SK-N-SH (cell line): ENCODE measurements around the gene EYA3. TPM values are rescaled to one million over a fixed set of nuclear protein-coding genes. Genes with fewer than 3 reads are reported as not detected.

ENCODE experiments used
- CTCF ChIA-PET: fragments of 300-600, 350-600 bp; formaldehyde crosslinking; extraction: SDS; loops from one replicate; lab custom pipeline; 2021; lab: Yijun Ruan, JAX
- POLR2A ChIA-PET: fragments of 350-600 bp; sonication (Branson Sonifier 250); formaldehyde crosslinking; extraction: SDS; loops from one replicate; lab custom pipeline; 2020; ENCODE audit warnings: antibody characterized with exemption, inconsistent platforms; lab: Yijun Ruan, JAX
- DNase-seq: peaks from one replicate; pipeline ENCODE4 v3.0.0; 2012
- H2AFZ ChIP-seq: fragments of 200-600 bp; sonication (generic); 2 replicates; pipeline ENCODE4 v1.8.1; 2016; ENCODE audit warnings: antibody characterized with exemption, mild to moderate bottlenecking, low read depth
- H3F3A ChIP-seq: fragments of 200-600 bp; sonication (generic); replicated peaks from 2 replicates; pipeline ENCODE3; 2016; ENCODE audit warnings: antibody characterized with exemption, mild to moderate bottlenecking; ENCODE audit not compliant: insufficient read depth
- H3K27ac ChIP-seq, 2 experiments: fragments of 200-500 bp in 1 of 2; fragments of 200-600 bp in 1 of 2; sonication (Bioruptor generic) in 1 of 2; sonication (generic), shearing (Covaris generic) in 1 of 2; 2 replicates each; pipeline versions ENCODE4 v1.5.1 to v1.6.1; 2014 to 2016; ENCODE audit warnings: low read depth in 2 of 2, inconsistent platforms in 1 of 2, low read length in 1 of 2, mild to moderate bottlenecking in 1 of 2, mixed read lengths in 1 of 2
- H3K27me3 ChIP-seq: fragments of 200-600 bp; sonication (generic), shearing (Covaris generic); 2 replicates; pipeline ENCODE4 v1.6.1; 2016; ENCODE audit warnings: mixed run types; ENCODE audit not compliant: insufficient read depth
- H3K36me3 ChIP-seq, 2 experiments: fragments of 200-500 bp in 1 of 2; fragments of 200-600 bp in 1 of 2; sonication (Bioruptor generic) in 1 of 2; sonication (generic) in 1 of 2; replicated peaks in 1 of 2; 2 replicates each; pipeline versions ENCODE3 to v1.5.1; 2014 to 2016; ENCODE audit warnings: low read length in 1 of 2, mild to moderate bottlenecking in 1 of 2; ENCODE audit not compliant: insufficient read depth in 2 of 2, control insufficient read depth in 1 of 2
- H3K4me1 ChIP-seq, 2 experiments: fragments of 200-500 bp in 1 of 2; fragments of 200-600 bp in 1 of 2; sonication (Bioruptor generic) in 1 of 2; sonication (generic), shearing (Covaris generic) in 1 of 2; 2 replicates each; pipeline versions ENCODE4 v1.5.1 to v1.6.1; 2014 to 2016; ENCODE audit warnings: low read depth in 1 of 2, low read length in 1 of 2, mixed run types in 1 of 2; ENCODE audit not compliant: insufficient read depth in 2 of 2, control insufficient read depth in 1 of 2
- H3K4me2 ChIP-seq: fragments of 200-600 bp; sonication (generic), shearing (Covaris generic); 2 replicates; pipeline ENCODE4 v1.6.1; 2017; ENCODE audit warnings: mixed run types
- H3K4me3 ChIP-seq, 2 experiments: fragments of 200-500 bp in 1 of 2; fragments of 200-600 bp in 1 of 2; sonication (Bioruptor generic) in 1 of 2; sonication (generic), shearing (Covaris generic) in 1 of 2; 2 replicates each; pipeline versions ENCODE4 v1.5.1 to v1.8.1; 2014 to 2016; ENCODE audit warnings: low read depth in 2 of 2, inconsistent platforms in 1 of 2, low read length in 1 of 2, mild to moderate bottlenecking in 1 of 2, mixed read lengths in 1 of 2, moderate library complexity in 1 of 2
- H3K79me2 ChIP-seq: fragments of 200-600 bp; sonication (generic); 2 replicates; pipeline ENCODE4 v1.8.1; 2017; ENCODE audit warnings: mild to moderate bottlenecking; ENCODE audit not compliant: insufficient read depth
- H3K9ac ChIP-seq: fragments of 200-600 bp; sonication (generic); 2 replicates; pipeline ENCODE4 v1.6.1; 2017; ENCODE audit warnings: mixed run types
- H3K9me2 ChIP-seq: fragments of 200-600 bp; sonication (generic); 2 replicates; pipeline ENCODE4 v1.6.1; 2017; ENCODE audit warnings: mixed run types
- H3K9me3 ChIP-seq: fragments of 200-600 bp; sonication (generic); 2 replicates; pipeline ENCODE4 v1.6.1; 2017; ENCODE audit warnings: mixed run types, mild to moderate bottlenecking, moderate library complexity
- H4K20me1 ChIP-seq: fragments of 200-600 bp; sonication (generic); 2 replicates; pipeline ENCODE4 v1.6.1; 2017; ENCODE audit warnings: mild to moderate bottlenecking, mixed run types; ENCODE audit not compliant: insufficient read depth
- JUND ChIP-seq: IDR thresholded peaks from 2 replicates; pipeline ENCODE4 v1.4.0; 2012
- MEF2A ChIP-seq: IDR thresholded peaks from 2 replicates; pipeline ENCODE4 v1.4.0; 2012; ENCODE audit warnings: low read depth, borderline replicate concordance
- NFIC ChIP-seq: IDR thresholded peaks from 2 replicates; pipeline ENCODE4 v1.4.0; 2012; ENCODE audit warnings: borderline replicate concordance
- RCOR1 ChIP-seq: fragments of 150-350 bp; IDR thresholded peaks from 2 replicates; pipeline ENCODE4 v1.6.1; 2017; ENCODE audit warnings: antibody characterized with exemption, low read length
- RFX5 ChIP-seq: IDR thresholded peaks from 2 replicates; pipeline ENCODE4 v1.6.1; 2012; ENCODE audit warnings: mild to moderate bottlenecking, improper control_type of control experiment, low read length
- SIN3A ChIP-seq: IDR thresholded peaks from 2 replicates; pipeline ENCODE4 v1.6.1; 2012; ENCODE audit warnings: low read depth, mild to moderate bottlenecking, low read length, moderate library complexity, borderline replicate concordance
- TAF1 ChIP-seq: IDR thresholded peaks from 2 replicates; pipeline ENCODE4 v1.6.1; 2012; ENCODE audit warnings: low read depth, mild to moderate bottlenecking, low read length, moderate library complexity, borderline replicate concordance
- TCF12 ChIP-seq: IDR thresholded peaks from 2 replicates; pipeline ENCODE4 v1.4.0; 2012
- YY1 ChIP-seq: IDR thresholded peaks from 2 replicates; pipeline ENCODE4 v1.4.0; 2012; ENCODE audit warnings: low read depth, mild to moderate bottlenecking
- WGBS: methylation state at CpG from one replicate; pipeline ENCODE4 v1.1.6; 2017; ENCODE audit warnings: low lambda C conversion rate; 5-methylcytosine and 5-hydroxymethylcytosine counted together
- polyA plus RNA-seq, 3 experiments: library from polyadenylated mRNA; depleted of rRNA; stranded (reverse); fragments of >200 nt; gene quantifications; 2 replicates each; pipeline ENCODE4 v1.2.3, GENCODE V29; 2012
- TF ChIP-seq, protein P1 (sequence below): IDR thresholded peaks from 2 replicates; pipeline ENCODE4 v1.4.0; 2012; ENCODE audit warnings: low read depth, borderline replicate concordance
- TF ChIP-seq, protein P2 (sequence below): IDR thresholded peaks from 2 replicates; pipeline ENCODE4 v1.6.1; 2012; ENCODE audit warnings: mild to moderate bottlenecking, low read depth, low read length, moderate library complexity
- TF ChIP-seq, protein P3 (sequence below): fragments of 150-350 bp; IDR thresholded peaks from 2 replicates; pipeline ENCODE4 v1.6.1; 2016; ENCODE audit warnings: mild to moderate bottlenecking, low read depth, low read length
- TF ChIP-seq, protein P4 (sequence below): IDR thresholded peaks from 2 replicates; pipeline ENCODE4; 2012
- TF ChIP-seq, protein P5 (sequence below): IDR thresholded peaks from 2 replicates; pipeline ENCODE4 v1.4.0; 2012; ENCODE audit warnings: low read depth, borderline replicate concordance

The EYA3 gene
- polyA plus RNA-seq, 1 of the 3 experiments (the other 2 are of a cell fraction) = 6.5 TPM

DNA sequence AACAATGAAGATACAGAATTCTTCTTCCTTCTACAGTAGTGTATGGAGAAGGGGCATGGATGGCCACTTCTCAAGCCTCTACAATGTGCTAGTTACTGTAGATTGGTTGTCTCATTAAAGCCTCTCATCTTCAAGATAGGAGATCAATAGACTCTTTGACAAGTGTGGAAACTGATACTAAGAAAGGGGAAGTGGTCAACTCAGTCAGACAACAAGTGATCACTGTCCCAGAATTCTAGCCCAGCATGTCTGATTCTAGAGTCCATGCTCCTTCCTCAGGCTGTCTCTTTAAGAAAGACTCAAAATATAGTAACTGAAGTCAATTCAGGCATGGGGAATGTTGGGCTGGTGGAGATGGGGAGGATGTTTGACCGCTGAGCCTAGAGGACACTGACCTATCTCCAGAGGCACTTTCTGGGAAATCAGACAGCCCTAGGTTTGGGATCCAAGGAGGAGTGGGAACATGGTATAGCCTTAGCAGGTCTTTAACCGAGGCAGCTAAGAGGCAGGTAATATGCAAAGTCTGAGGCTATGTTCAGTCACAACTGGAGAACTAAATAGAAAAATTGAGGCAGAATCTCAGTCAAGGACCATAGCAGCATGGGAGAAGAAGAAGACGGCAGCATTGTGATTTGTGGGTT lies 39.3 kb upstream of the EYA3 start:
- H3K79me2 ChIP-seq = no peaks in the 10 kb centered on the region
- H3K36me3 ChIP-seq = no peaks in the 10 kb centered on the region
- no peaks in the 10 kb centered on the region; the same call in 1 of the 2 replicates for H3K27me3 ChIP-seq
- WGBS = 66% methylated on average over 3 of the region's 3 CpGs
- TF ChIP-seq SIN3A (no peak), MEF2A (no peak), JUND (no peak)
- TF ChIP-seq, protein P1, sequence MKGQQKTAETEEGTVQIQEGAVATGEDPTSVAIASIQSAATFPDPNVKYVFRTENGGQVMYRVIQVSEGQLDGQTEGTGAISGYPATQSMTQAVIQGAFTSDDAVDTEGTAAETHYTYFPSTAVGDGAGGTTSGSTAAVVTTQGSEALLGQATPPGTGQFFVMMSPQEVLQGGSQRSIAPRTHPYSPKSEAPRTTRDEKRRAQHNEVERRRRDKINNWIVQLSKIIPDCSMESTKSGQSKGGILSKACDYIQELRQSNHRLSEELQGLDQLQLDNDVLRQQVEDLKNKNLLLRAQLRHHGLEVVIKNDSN = no peak
- TF ChIP-seq, protein P2, sequence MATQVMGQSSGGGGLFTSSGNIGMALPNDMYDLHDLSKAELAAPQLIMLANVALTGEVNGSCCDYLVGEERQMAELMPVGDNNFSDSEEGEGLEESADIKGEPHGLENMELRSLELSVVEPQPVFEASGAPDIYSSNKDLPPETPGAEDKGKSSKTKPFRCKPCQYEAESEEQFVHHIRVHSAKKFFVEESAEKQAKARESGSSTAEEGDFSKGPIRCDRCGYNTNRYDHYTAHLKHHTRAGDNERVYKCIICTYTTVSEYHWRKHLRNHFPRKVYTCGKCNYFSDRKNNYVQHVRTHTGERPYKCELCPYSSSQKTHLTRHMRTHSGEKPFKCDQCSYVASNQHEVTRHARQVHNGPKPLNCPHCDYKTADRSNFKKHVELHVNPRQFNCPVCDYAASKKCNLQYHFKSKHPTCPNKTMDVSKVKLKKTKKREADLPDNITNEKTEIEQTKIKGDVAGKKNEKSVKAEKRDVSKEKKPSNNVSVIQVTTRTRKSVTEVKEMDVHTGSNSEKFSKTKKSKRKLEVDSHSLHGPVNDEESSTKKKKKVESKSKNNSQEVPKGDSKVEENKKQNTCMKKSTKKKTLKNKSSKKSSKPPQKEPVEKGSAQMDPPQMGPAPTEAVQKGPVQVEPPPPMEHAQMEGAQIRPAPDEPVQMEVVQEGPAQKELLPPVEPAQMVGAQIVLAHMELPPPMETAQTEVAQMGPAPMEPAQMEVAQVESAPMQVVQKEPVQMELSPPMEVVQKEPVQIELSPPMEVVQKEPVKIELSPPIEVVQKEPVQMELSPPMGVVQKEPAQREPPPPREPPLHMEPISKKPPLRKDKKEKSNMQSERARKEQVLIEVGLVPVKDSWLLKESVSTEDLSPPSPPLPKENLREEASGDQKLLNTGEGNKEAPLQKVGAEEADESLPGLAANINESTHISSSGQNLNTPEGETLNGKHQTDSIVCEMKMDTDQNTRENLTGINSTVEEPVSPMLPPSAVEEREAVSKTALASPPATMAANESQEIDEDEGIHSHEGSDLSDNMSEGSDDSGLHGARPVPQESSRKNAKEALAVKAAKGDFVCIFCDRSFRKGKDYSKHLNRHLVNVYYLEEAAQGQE = no peak
- H3K27ac ChIP-seq = no peak overlapping the region
- ChIA-PET CTCF (interaction anchor here (1.5 kb wide), 1 partner anchor 15 kb away, joined by 3 read pairs; no protein-coding TSS in a partner anchor), POLR2A (no interaction called here)
- no peaks in the 10 kb centered on the region for H3F3A ChIP-seq
- no peaks in the 10 kb centered on the region for H3K9me2 ChIP-seq
- H3K9me3 ChIP-seq = no peaks in the 10 kb centered on the region
- DNase-seq = no peak
- no peak overlapping the region for H3K4me2 ChIP-seq
- H2AFZ ChIP-seq = no peak overlapping the region
- no peaks in the 10 kb centered on the region for H4K20me1 ChIP-seq
- no peak overlapping the region for H3K4me3 ChIP-seq
- no peak overlapping the region for H3K9ac ChIP-seq
- no peaks in the 10 kb centered on the region; a peak in 1 of 4 replicates for H3K4me1 ChIP-seq

DNA sequence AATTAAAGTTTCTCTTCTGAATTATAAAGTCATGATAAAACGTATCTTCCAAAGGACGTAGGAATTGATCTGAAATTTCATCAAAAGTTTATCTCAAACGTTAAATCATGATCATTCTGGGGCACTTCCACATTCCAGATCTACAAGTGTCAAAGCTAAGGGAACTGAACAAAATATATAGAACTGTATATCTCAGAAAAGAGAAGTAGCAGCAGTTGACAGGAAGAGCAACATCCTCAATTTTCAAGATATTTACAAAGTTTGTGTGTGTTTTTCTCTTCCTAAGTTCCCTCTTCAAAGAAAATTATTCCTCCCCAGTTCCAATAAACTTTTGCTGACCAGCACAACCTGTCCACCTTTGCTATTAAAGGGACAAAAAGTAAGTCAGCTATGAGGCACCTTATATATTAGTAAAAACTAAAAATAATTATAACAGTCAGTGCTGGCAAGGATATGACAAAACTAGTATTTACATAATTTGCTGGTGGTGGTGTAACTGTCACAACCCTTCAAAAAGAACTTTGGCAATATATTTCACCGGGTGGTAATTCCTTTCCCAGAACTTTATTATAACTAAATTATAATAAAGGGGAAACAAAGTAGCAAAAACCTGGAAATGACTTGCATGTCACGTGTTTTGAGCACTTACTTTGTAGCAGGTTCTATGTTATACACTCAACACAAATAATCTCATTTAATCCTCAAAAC lies 38.5 kb upstream of the EYA3 start:
- Histone ChIP-seq H3K9me2 (no peaks in the 10 kb centered on the region), H2AFZ (no peak overlapping the region), H3K9me3 (no peaks in the 10 kb centered on the region), H3K79me2 (no peaks in the 10 kb centered on the region), H4K20me1 (no peaks in the 10 kb centered on the region), H3K27ac (no peak overlapping the region), H3F3A (no peaks in the 10 kb centered on the region), H3K36me3 (no peaks in the 10 kb centered on the region), H3K4me1 (no peaks in the 10 kb centered on the region; a peak in 1 of 4 replicates), H3K4me3 (no peak overlapping the region), H3K9ac (no peak overlapping the region), H3K4me2 (no peak overlapping the region), H3K27me3 (no peaks in the 10 kb centered on the region; the same call in 1 of the 2 replicates)
- WGBS = 27% methylated on average over 5 of the region's 5 CpGs
- TF ChIP-seq TCF12 (no peak), JUND (no peak), RFX5 (no peak), TAF1 (no peak), YY1 (no peak), RCOR1 (no peak), NFIC (no peak)
- TF ChIP-seq, protein P3, sequence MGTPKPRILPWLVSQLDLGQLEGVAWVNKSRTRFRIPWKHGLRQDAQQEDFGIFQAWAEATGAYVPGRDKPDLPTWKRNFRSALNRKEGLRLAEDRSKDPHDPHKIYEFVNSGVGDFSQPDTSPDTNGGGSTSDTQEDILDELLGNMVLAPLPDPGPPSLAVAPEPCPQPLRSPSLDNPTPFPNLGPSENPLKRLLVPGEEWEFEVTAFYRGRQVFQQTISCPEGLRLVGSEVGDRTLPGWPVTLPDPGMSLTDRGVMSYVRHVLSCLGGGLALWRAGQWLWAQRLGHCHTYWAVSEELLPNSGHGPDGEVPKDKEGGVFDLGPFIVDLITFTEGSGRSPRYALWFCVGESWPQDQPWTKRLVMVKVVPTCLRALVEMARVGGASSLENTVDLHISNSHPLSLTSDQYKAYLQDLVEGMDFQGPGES = no peak
- TF ChIP-seq, protein P4, sequence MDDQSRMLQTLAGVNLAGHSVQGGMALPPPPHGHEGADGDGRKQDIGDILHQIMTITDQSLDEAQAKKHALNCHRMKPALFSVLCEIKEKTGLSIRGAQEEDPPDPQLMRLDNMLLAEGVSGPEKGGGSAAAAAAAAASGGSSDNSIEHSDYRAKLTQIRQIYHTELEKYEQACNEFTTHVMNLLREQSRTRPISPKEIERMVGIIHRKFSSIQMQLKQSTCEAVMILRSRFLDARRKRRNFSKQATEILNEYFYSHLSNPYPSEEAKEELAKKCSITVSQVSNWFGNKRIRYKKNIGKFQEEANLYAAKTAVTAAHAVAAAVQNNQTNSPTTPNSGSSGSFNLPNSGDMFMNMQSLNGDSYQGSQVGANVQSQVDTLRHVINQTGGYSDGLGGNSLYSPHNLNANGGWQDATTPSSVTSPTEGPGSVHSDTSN = no peak
- TF ChIP-seq, protein P5, sequence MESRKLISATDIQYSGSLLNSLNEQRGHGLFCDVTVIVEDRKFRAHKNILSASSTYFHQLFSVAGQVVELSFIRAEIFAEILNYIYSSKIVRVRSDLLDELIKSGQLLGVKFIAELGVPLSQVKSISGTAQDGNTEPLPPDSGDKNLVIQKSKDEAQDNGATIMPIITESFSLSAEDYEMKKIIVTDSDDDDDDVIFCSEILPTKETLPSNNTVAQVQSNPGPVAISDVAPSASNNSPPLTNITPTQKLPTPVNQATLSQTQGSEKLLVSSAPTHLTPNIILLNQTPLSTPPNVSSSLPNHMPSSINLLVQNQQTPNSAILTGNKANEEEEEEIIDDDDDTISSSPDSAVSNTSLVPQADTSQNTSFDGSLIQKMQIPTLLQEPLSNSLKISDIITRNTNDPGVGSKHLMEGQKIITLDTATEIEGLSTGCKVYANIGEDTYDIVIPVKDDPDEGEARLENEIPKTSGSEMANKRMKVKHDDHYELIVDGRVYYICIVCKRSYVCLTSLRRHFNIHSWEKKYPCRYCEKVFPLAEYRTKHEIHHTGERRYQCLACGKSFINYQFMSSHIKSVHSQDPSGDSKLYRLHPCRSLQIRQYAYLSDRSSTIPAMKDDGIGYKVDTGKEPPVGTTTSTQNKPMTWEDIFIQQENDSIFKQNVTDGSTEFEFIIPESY = no peak
- ChIA-PET CTCF (interaction anchor here (1.5 kb wide), 1 partner anchor 14 kb away, joined by 3 read pairs; no protein-coding TSS in a partner anchor), POLR2A (no interaction called here)
- no peak for DNase-seq
